HEK293 (cell line): ENCODE data around the gene SLBP.

Experiments used
- CTCF ChIA-PET: fragments of 350-600 bp; formaldehyde crosslinking; extraction: SDS; loops from one replicate; lab custom pipeline; 2021; ENCODE audit warnings: antibody characterized with exemption; lab: Yijun Ruan, JAX
- POLR2A ChIA-PET: fragments of 300-600 bp; formaldehyde crosslinking; extraction: SDS; loops from one replicate; lab custom pipeline; 2020; ENCODE audit warnings: antibody characterized with exemption, inconsistent platforms; lab: Yijun Ruan, JAX
- H3K27ac ChIP-seq: fragments of 200-500 bp; sonication (Bioruptor generic); 2 replicates; pipeline ENCODE4 v1.5.1; 2014; ENCODE audit warnings: low read depth, low read length, control low read depth, inconsistent platforms; ENCODE audit errors: extremely low read depth
- H3K36me3 ChIP-seq, 2 experiments: fragments of 200-500 bp in 1 of 2; sonication (Bioruptor generic) in 1 of 2; 1 replicate in 1 of 2; 2 replicates in 1 of 2; pipeline ENCODE4 v1.5.1; 2014 to 2017; ENCODE audit warnings: inconsistent platforms in 2 of 2, low read length in 2 of 2; ENCODE audit not compliant: control insufficient read depth in 2 of 2, insufficient read depth in 1 of 2
- H3K4me1 ChIP-seq: fragments of 200-500 bp; sonication (Bioruptor generic); 2 replicates; pipeline ENCODE4 v1.5.1; 2014; ENCODE audit warnings: mild to moderate bottlenecking, low read length, inconsistent platforms; ENCODE audit not compliant: control insufficient read depth, insufficient read depth
- H3K4me3 ChIP-seq: 2 replicates; pipeline ENCODE4 v1.5.1; 2011; ENCODE audit warnings: low read depth, mild to moderate bottlenecking, control low read depth, low read length, moderate library complexity
- H3K9me3 ChIP-seq: fragments of 200-500 bp; sonication (Bioruptor generic); 2 replicates; pipeline ENCODE4 v1.5.1; 2014; ENCODE audit warnings: low read depth, low read length, inconsistent platforms; ENCODE audit not compliant: control insufficient read depth, insufficient read depth
- BCL11B ChIP-seq: fragments of 450-650 bp; formaldehyde crosslinking; IDR thresholded peaks from 2 replicates; pipeline ENCODE4 v1.5.1; 2016; ENCODE audit warnings: low read depth, missing biosample characterization, missing genetic modification characterization
- GLIS1 ChIP-seq: fragments of 450-650 bp; formaldehyde crosslinking; IDR thresholded peaks from 2 replicates; pipeline ENCODE4 v1.5.1; 2016; ENCODE audit warnings: missing biosample characterization, missing genetic modification characterization
- GLIS2 ChIP-seq: fragments of 450-650 bp; formaldehyde crosslinking; IDR thresholded peaks from 2 replicates; pipeline ENCODE4 v1.5.1; 2016; ENCODE audit warnings: missing biosample characterization, missing genetic modification characterization
- PRDM1 ChIP-seq: fragments of 450-650 bp; formaldehyde crosslinking; IDR thresholded peaks from 2 replicates; pipeline ENCODE4; 2016; ENCODE audit warnings: missing biosample characterization, missing genetic modification characterization
- RBAK ChIP-seq: fragments of 450-650 bp; formaldehyde crosslinking; IDR thresholded peaks from 2 replicates; pipeline ENCODE4 v1.5.1; 2016; ENCODE audit warnings: missing biosample characterization, missing genetic modification characterization
- SCRT1 ChIP-seq: fragments of 450-650 bp; formaldehyde crosslinking; IDR thresholded peaks from 2 replicates; pipeline ENCODE4 v1.5.1; 2016; ENCODE audit warnings: missing biosample characterization, missing genetic modification characterization, borderline replicate concordance
- TCF7L2 ChIP-seq: IDR thresholded peaks from 2 replicates; pipeline ENCODE4 v1.6.1; 2011; ENCODE audit warnings: low read depth, mild to moderate bottlenecking, inconsistent platforms, low read length, moderate library complexity, borderline replicate concordance
- WT1 ChIP-seq: fragments of 450-650 bp; formaldehyde crosslinking; IDR thresholded peaks from 2 replicates; pipeline ENCODE4 v1.5.1; 2016; ENCODE audit warnings: missing biosample characterization, missing genetic modification characterization
- ZFP3 ChIP-seq: fragments of 450-650 bp; formaldehyde crosslinking; IDR thresholded peaks from 2 replicates; pipeline ENCODE4 v1.5.1; 2016; ENCODE audit warnings: low read depth, missing biosample characterization, missing genetic modification characterization
- ZNF112 ChIP-seq: fragments of 450-650 bp; formaldehyde crosslinking; IDR thresholded peaks from 2 replicates; pipeline ENCODE4 v1.5.0; 2017; ENCODE audit warnings: missing biosample characterization, missing genetic modification characterization
- ZNF18 ChIP-seq: fragments of 450-650 bp; formaldehyde crosslinking; IDR thresholded peaks from 2 replicates; pipeline ENCODE4 v1.5.1; 2016; ENCODE audit warnings: missing biosample characterization, missing genetic modification characterization
- ZNF248 ChIP-seq: fragments of 450-650 bp; formaldehyde crosslinking; IDR thresholded peaks from 2 replicates; pipeline ENCODE4 v1.5.1; 2017; ENCODE audit warnings: missing biosample characterization, missing genetic modification characterization
- ZNF280C ChIP-seq: fragments of 450-650 bp; formaldehyde crosslinking; IDR thresholded peaks from 2 replicates; pipeline ENCODE4 v1.5.1; 2016; ENCODE audit warnings: missing biosample characterization, missing genetic modification characterization
- ZNF311 ChIP-seq: fragments of 450-650 bp; formaldehyde crosslinking; IDR thresholded peaks from 2 replicates; pipeline ENCODE4 v1.5.1; 2017; ENCODE audit warnings: missing biosample characterization, missing genetic modification characterization, borderline replicate concordance
- ZNF341 ChIP-seq: fragments of 450-650 bp; formaldehyde crosslinking; IDR thresholded peaks from 2 replicates; pipeline ENCODE4; 2016; ENCODE audit warnings: low read depth, missing biosample characterization, missing genetic modification characterization
- ZNF366 ChIP-seq: fragments of 450-650 bp; formaldehyde crosslinking; conservative IDR thresholded peaks from 2 replicates; pipeline ENCODE4 v1.5.1; 2016; ENCODE audit warnings: missing biosample characterization, missing genetic modification characterization
- ZNF544 ChIP-seq: fragments of 450-650 bp; formaldehyde crosslinking; IDR thresholded peaks from 2 replicates; pipeline ENCODE4 v1.5.0; 2017; ENCODE audit warnings: missing biosample characterization, missing genetic modification characterization
- ZNF629 ChIP-seq: fragments of 450-650 bp; formaldehyde crosslinking; IDR thresholded peaks from 2 replicates; pipeline ENCODE4 v1.5.1; 2017; ENCODE audit warnings: missing biosample characterization, missing genetic modification characterization
- ZNF639 ChIP-seq: fragments of 450-650 bp; formaldehyde crosslinking; IDR thresholded peaks from 2 replicates; pipeline ENCODE4 v1.5.1; 2016; ENCODE audit warnings: missing biosample characterization, missing genetic modification characterization
- ZNF654 ChIP-seq: fragments of 450-650 bp; formaldehyde crosslinking; IDR thresholded peaks from 2 replicates; pipeline ENCODE4 v1.5.1; 2016; ENCODE audit warnings: low read depth, missing biosample characterization, missing genetic modification characterization
- ZNF707 ChIP-seq: fragments of 450-650 bp; formaldehyde crosslinking; IDR thresholded peaks from 2 replicates; pipeline ENCODE4 v1.5.1; 2016; ENCODE audit warnings: missing biosample characterization, missing genetic modification characterization
- ZSCAN23 ChIP-seq: fragments of 450-650 bp; formaldehyde crosslinking; IDR thresholded peaks from 2 replicates; pipeline ENCODE4 v1.5.1; 2016; ENCODE audit warnings: missing biosample characterization, missing genetic modification characterization

The SLBP gene

GRCh38 chr4:1652088-1652487 lies 60.0 kb downstream of the SLBP start (continued):
- TF ChIP-seq ZNF18 (peak; percentile 93), ZNF629 (no peak), GLIS1 (tag by site-specific recombination) (no peak)

GRCh38 chr4:1651609-1652008 lies 60.5 kb downstream of the SLBP start:
- Histone ChIP-seq H3K9me3 (no peaks in the 10 kb centered on the region), H3K27ac (no peak overlapping the region), H3K4me3 (no peak overlapping the region), H3K4me1 (no peaks in the 10 kb centered on the region), H3K36me3 (no peaks in the 10 kb centered on the region)
- no peak for TF ChIP-seq ZNF248 (tag by site-specific recombination)
- CTCF ChIA-PET: no interaction called here
- POLR2A ChIA-PET: no interaction called here

GRCh38 chr4:1648962-1649361 lies 63.2 kb downstream of the SLBP start:
- Histone ChIP-seq H3K4me1 (no peaks in the 10 kb centered on the region), H3K27ac (no peak overlapping the region), H3K36me3 (no peaks in the 10 kb centered on the region), H3K9me3 (no peaks in the 10 kb centered on the region), H3K4me3 (no peak overlapping the region)
- ChIA-PET POLR2A (no interaction called here), CTCF (no interaction called here)
- no peak for TF ChIP-seq ZNF707 (tag by site-specific recombination)
- 0 out of 2 replicates have a peak, but pooled peaks have one; percentile 8 for TF ChIP-seq ZNF366 (tag by site-specific recombination)
- TF ChIP-seq PRDM1 (tag by site-specific recombination): peak; percentile 94

- Histone ChIP-seq H3K36me3 (no peaks in the 10 kb centered on the region), H3K27ac (no peak overlapping the region), H3K4me3 (no peak overlapping the region), H3K4me1 (no peaks in the 10 kb centered on the region)
- no peak for TF ChIP-seq BCL11B (tag by site-specific recombination)
- TF ChIP-seq, all 188 proteins: peak for 0
- ChIA-PET POLR2A (interaction anchor here (0.7 kb wide), 1 partner anchor 718 kb away, joined by 3 read pairs; no protein-coding TSS in a partner anchor), CTCF (interaction anchor here (0.6 kb wide), 1 partner anchor 19 kb away, joined by 9 read pairs; no protein-coding TSS in a partner anchor)
- H3K9me3 ChIP-seq: no peaks in the 10 kb centered on the region
These were observed 64.7 kb downstream of the SLBP start for GRCh38 chr4:1647432-1647831.

GRCh38 chr4:1646690-1647089 lies 65.4 kb downstream of the SLBP start:
- no peak overlapping the region for H3K4me3 ChIP-seq
- no peaks in the 10 kb centered on the region for H3K4me1 ChIP-seq
- CTCF ChIA-PET: interaction anchor here (0.6 to 0.9 kb wide), 2 partner anchors 17 to 20 kb away, joined by 4 to 9 read pairs; no protein-coding TSS in a partner anchor
- no peaks in the 10 kb centered on the region for H3K36me3 ChIP-seq
- H3K27ac ChIP-seq: no peak overlapping the region
- POLR2A ChIA-PET: no interaction called here
- no peaks in the 10 kb centered on the region for H3K9me3 ChIP-seq
- TF ChIP-seq ZFP3 (tag by site-specific recombination): no peak
- no peak for TF ChIP-seq WT1
- TF ChIP-seq RBAK: no peak
- TF ChIP-seq ZNF654 (tag by site-specific recombination): no peak
- no peak for TF ChIP-seq ZNF639
- TF ChIP-seq GLIS2: no peak
- TF ChIP-seq SCRT1 (tag by site-specific recombination): no peak
- no peak for TF ChIP-seq ZNF311 (tag by site-specific recombination)
- no peak for TF ChIP-seq ZNF544
- no peak for TF ChIP-seq ZNF341 (tag by site-specific recombination)
- no peak for TF ChIP-seq ZNF280C (tag by site-specific recombination)
- no peak for TF ChIP-seq ZSCAN23 (tag by site-specific recombination)
- TF ChIP-seq TCF7L2: no peak
- no peak for TF ChIP-seq ZNF112 (tag by site-specific recombination)
